ENCODE data around the gene PCSK2.

PCSK2 gene

DNA sequence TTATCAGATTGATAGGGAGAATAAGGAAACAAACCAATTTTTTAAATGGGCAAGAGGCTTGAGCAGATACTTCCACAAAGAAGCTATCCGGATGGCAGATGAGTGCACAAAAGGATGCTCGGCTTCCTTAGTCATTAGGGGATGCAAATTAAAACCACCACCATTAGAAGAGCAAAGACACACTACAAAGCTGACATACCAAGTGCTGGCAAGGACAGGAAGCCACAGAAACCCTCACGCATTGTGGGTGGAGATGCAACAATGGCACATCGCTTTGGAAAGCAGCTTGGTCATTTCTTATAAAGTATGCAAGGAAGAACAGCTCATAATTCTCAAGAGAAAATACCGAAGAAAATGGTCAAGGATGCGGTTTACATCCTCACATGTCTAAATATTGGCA is 284.6 kb downstream of the PCSK2 start:
- no peak for DNase-seq (ENCODE audit: extremely low spot score)
- TF ChIP-seq, protein P1, sequence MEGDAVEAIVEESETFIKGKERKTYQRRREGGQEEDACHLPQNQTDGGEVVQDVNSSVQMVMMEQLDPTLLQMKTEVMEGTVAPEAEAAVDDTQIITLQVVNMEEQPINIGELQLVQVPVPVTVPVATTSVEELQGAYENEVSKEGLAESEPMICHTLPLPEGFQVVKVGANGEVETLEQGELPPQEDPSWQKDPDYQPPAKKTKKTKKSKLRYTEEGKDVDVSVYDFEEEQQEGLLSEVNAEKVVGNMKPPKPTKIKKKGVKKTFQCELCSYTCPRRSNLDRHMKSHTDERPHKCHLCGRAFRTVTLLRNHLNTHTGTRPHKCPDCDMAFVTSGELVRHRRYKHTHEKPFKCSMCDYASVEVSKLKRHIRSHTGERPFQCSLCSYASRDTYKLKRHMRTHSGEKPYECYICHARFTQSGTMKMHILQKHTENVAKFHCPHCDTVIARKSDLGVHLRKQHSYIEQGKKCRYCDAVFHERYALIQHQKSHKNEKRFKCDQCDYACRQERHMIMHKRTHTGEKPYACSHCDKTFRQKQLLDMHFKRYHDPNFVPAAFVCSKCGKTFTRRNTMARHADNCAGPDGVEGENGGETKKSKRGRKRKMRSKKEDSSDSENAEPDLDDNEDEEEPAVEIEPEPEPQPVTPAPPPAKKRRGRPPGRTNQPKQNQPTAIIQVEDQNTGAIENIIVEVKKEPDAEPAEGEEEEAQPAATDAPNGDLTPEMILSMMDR (IDR thresholded peaks at IDR 0.05; ENCODE audit: control extremely low read depth, extremely low read depth, low read depth, missing control alignments): no peak
- POLR2A ChIA-PET: no interaction called here
- CTCF ChIA-PET: interaction anchor here (0.9 to 4.0 kb wide), 4 partner anchors 8 to 25 kb away, joined by 3 to 28 read pairs (median 6); no protein-coding TSS in a partner anchor

GRCh38 chr20:17513939-17514338 is 287.1 kb downstream of the PCSK2 start:
- CTCF ChIA-PET: interaction anchor here (0.8 to 4.0 kb wide), 6 partner anchors 10 to 485 kb away, joined by 3 to 28 read pairs (median 5); partner anchors contain the start of gene BFSP1
- TF ChIP-seq, protein P1 (IDR thresholded peaks at IDR 0.05; ENCODE audit: control extremely low read depth, extremely low read depth, low read depth, missing control alignments): no peak
- POLR2A ChIA-PET: no interaction called here
- no peak for DNase-seq (ENCODE audit: extremely low spot score)

- ChIA-PET POLR2A (no interaction called here), CTCF (interaction anchor here (1.3 to 4.0 kb wide), 2 partner anchors 11 to 484 kb away, joined by 3 to 28 read pairs; no protein-coding TSS in a partner anchor)
- no peak for DNase-seq (ENCODE audit: extremely low spot score)
- TF ChIP-seq, protein P1 (IDR thresholded peaks at IDR 0.05; ENCODE audit: control extremely low read depth, extremely low read depth, low read depth, missing control alignments): no peak
Observed at GRCh38 chr20:17515053-17515452, 288.2 kb downstream of the PCSK2 start.

- ChIA-PET CTCF (interaction anchor here (0.9 to 1.8 kb wide), 2 partner anchors 14 to 89 kb away, joined by 3 to 4 read pairs; no protein-coding TSS in a partner anchor), POLR2A (no interaction called here)
- TF ChIP-seq, protein P1 (IDR thresholded peaks at IDR 0.05; ENCODE audit: control extremely low read depth, extremely low read depth, low read depth, missing control alignments): no peak
- no peak for DNase-seq (ENCODE audit: extremely low spot score)
Observed at GRCh38 chr20:17518339-17519052, 291.7 kb downstream of the PCSK2 start.

- ChIA-PET POLR2A (no interaction called here), CTCF (interaction anchor here (1.8 kb wide), 1 partner anchor 16 kb away, joined by 4 read pairs; no protein-coding TSS in a partner anchor)
- TF ChIP-seq, protein P1 (IDR thresholded peaks at IDR 0.05; ENCODE audit: control extremely low read depth, extremely low read depth, low read depth, missing control alignments): no peak
Observed at GRCh38 chr20:17519606-17520285, 292.9 kb downstream of the PCSK2 start.

DNA sequence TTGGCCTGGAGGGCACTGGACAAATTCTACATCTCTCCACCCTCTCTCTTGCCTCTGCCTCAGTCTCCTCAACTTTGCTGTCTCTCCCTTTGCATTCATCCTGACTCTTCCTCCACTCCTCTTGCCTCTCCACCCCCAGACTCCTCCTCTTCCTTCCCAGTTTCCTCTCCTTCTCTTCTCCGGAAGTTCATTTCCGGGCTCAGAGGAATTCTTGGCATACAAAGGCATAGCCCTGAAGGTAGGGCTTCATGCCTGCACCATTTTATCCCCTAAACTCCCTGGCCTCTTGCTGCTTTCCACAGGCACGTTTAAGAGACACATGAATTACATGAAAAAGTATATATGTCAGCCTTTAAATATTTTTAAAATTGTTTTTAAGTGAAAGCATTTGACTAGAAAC is 293.7 kb downstream of the PCSK2 start:
- ChIA-PET CTCF (interaction anchor here (1.9 kb wide), 1 partner anchor 12 kb away, joined by 4 read pairs; no protein-coding TSS in a partner anchor), POLR2A (no interaction called here)
- TF ChIP-seq, protein P1 (IDR thresholded peaks at IDR 0.05; ENCODE audit: control extremely low read depth, extremely low read depth, low read depth, missing control alignments): no peak
- DNase-seq (ENCODE audit: extremely low spot score): no peak

More at GRCh38 chr20:17519606-17520285, 292.9 kb downstream of the PCSK2 start:
- DNase-seq (ENCODE audit: extremely low spot score): no peak

Measured in GM10248 (cell line).